GM19351 (cell line): Measurements from ENCODE around the gene SOX6.

ENCODE experiments used
- ATAC-seq: cut with Tn5 transposase; IDR thresholded peaks from one replicate; pipeline ENCODE4 v1.9.1; 2021; ENCODE audit warnings: mild to moderate bottlenecking, moderate library complexity; ENCODE audit not compliant: unreplicated experiment

SOX6 gene

GRCh38 chr11:15970506-15971214, 385.7 kb downstream of the SOX6 start:
- no peak for ATAC-seq

- ATAC-seq: peak; percentile 42
These were observed 386.5 kb downstream of the SOX6 start for GRCh38 chr11:15969701-15970329.

GRCh38 chr11:15969281-15969680, 387.1 kb downstream of the SOX6 start:
- ATAC-seq: peak; percentile 70

- no peak for ATAC-seq
These were observed 387.8 kb downstream of the SOX6 start for GRCh38 chr11:15968461-15969130.

GRCh38 chr11:15967966-15968365, 388.4 kb downstream of the SOX6 start:
- no peak for ATAC-seq

- no peak for ATAC-seq
These were observed 389.2 kb downstream of the SOX6 start for GRCh38 chr11:15967166-15967565.

GRCh38 chr11:15965562-15966250, 390.6 kb downstream of the SOX6 start:
- ATAC-seq: peak; percentile 25

GRCh38 chr11:15963266-15963665, 393.1 kb downstream of the SOX6 start:
- ATAC-seq: no peak

GRCh38 chr11:15958910-15959309, 397.4 kb downstream of the SOX6 start:
- ATAC-seq: no peak

- ATAC-seq: no peak
These were observed 399.1 kb downstream of the SOX6 start for GRCh38 chr11:15957234-15957633.

- no peak for ATAC-seq
These were observed 400.0 kb downstream of the SOX6 start for GRCh38 chr11:15956302-15956701.

GRCh38 chr11:15955595-15955994, 400.8 kb downstream of the SOX6 start:
- no peak for ATAC-seq

- ATAC-seq: no peak
These were observed 408.4 kb downstream of the SOX6 start for GRCh38 chr11:15947681-15948648.

- no peak for ATAC-seq
These were observed 410.6 kb downstream of the SOX6 start for GRCh38 chr11:15945726-15946125.

- no peak for ATAC-seq
These were observed 411.9 kb downstream of the SOX6 start for GRCh38 chr11:15944460-15944859.

GRCh38 chr11:15943418-15944197, 412.7 kb downstream of the SOX6 start:
- no peak for ATAC-seq

GRCh38 chr11:15942936-15943335, 413.4 kb downstream of the SOX6 start:
- ATAC-seq: no peak

- ATAC-seq: no peak
These were observed 414.2 kb downstream of the SOX6 start for GRCh38 chr11:15942126-15942525.

GRCh38 chr11:15941206-15941770, 415.1 kb downstream of the SOX6 start:
- ATAC-seq: peak; percentile 63
